GM18517 (cell line): ENCODE results near the gene IFRD2.

Experiments
- ATAC-seq: cut with Tn5 transposase; IDR thresholded peaks from one replicate; pipeline ENCODE4 v1.9.1; 2021; ENCODE audit warnings: mild to moderate bottlenecking, moderate library complexity; ENCODE audit not compliant: unreplicated experiment

IFRD2 gene

DNA sequence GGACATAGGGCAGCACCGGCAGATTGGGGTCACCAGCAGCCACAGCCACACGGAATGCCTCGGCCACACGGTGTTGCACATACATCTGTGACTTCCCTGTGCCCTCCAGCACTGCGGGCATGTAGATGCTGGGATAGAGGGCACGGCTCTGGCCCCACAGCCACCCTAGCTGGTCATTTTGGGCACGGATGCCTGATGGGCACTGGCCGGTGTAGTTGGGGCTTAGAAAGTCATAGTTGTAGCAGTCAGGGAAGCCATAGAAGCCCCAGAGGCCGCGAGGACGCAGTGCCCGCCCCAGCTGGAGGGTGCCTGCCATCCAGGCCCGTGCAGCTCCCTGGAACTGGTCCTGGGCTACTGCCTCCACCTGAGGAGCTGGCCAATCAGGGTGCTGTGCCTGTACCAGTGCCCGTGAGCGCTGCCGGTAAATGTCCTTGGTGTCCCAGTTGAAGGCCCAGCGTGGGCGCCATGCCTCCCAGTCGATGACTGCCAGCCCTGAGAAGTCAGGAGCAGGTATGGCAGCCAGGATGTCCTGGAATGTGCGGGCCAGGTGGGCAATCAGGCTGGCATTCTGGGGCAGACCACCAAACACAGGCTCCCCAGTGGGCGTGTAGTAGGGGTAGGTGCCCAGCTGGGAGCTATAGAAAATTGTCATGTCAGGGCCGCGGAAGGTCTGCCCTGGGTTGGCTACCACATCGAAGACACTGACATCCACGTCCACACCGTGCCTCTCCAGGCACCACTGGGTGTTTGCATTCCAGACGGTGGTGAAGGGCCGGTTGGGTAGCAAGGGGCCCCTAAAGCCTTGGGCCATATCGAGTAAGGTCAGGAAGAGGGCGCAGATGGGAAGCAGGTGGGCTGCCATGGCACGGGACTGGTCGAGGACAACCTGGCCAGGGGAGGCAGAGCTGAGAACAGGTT, 10.1 kb upstream of the IFRD2 start:
- no peak for ATAC-seq

DNA sequence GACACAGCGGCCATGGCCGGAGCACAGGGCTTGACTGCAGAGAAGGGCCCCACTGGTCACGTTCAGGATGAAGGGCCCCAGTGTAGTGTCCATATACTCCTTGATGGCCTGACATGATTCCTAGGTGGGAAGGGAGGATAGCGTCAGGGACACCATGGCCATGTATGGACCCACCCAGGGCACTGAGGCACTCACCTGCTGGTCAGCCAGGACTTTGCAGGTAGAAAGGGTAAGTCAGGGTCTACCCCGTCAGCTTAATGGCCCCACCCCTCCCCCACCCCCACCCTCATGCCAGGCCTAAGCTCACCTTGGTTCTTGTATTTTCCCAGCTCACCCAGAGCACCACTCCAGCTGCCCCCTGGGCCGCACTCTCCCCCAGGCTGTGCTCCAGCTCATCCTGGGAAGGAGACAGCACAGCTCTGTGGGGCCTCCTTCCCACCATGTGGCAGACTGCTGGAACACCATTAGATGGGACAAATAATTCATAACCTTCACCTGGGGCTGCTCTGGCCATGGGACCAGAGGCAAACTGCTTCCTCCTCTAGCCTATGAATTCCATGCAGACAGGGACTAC, 8.5 kb upstream of the IFRD2 start:
- no peak for ATAC-seq

DNA sequence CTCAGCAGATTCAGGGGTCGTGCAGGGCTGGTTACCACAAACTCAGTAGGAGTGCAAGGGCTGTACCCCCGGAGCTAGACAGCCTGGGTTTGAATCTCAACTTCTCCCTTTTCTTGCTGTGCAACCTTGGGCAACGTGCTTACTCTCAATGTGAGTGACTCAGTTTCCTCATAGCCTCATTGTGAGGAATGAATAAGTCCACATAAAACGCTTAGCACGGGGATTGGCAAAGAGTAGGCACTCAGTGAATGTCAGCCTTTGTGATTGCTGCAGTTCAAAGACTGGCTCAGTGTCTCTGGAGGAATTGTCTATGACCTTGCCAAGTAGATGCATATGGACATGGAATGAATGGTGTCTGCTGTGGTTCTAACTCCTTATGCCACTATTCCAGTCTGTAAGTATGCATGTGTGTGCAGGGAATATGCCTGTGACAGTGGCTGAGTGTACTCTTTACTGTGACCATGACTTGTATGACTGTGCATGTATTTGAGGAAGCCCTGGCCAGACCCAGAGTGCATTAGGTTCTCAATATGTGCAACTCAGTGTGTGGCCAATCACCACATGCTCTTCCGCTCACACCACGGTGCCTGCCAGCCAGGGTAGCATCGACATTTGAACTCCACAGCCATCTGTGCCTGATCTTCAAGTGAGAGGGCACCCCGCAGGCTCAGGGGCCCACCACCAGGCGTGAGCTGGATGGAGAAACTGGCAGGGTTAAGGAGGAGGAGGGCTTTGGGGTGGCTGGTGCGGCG, 7.9 kb upstream of the IFRD2 start:
- no peak for ATAC-seq

DNA sequence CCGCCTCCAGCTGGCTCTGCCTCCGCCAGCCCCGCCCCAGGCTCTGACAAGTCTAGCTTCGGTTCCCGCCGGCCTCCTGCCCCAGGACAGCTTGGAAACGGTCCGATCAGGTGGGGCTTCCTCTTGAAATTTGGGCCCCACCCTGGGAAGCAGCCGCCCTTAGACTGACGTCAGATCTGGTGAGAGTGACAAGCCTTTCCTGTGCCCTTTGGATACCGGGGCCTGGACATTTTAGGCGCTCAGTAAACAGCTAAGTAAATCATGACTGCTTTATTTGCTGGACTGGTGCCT, 7.4 kb upstream of the IFRD2 start:
- no peak for ATAC-seq

DNA sequence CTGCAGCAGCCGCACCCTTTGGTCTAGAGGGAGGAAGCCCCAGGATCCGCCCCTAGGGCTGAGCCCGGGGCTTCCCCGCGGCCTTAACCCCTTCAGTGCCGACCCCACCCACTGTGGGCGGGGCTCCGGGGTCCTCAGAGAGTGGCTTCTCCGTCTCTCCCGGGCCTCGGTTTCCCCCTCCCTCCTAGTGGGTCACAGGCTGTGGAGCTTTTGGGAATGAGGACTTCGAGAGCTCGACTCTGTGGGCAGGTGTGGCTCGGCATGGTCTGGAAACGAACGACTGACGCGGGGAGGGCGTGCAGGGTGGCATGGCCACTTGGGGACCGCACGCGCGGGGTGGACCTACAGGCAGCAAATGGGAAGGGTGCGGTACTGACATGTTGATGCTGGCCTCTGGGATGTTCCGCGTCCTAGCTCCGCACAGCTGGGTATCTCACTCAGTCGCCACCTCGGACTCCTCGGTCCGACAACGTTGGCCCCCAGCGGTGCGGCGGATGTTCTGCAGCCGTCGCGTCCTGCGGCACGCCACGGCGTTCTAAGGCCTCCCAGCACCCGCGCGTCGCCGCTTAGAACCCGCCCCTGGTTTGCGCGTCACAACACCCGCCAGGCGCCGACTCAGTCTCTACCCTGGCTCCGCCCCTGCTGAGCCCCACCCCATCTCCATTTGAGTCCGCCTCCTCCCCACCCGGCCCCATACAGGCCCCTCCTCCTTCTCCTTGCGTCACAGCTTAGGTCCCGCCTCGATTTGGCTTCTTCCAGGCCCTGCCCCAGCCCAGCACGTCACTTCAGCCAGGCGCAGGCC, 6.8 kb upstream of the IFRD2 start, which contains the start of the genes HYAL3 and NAA80:
HYAL3 (minus strand) TSS at position 570 of the 802 bp plus-strand sequence. CDS start 3,803 bp downstream, outside the sequence.
NAA80 (minus strand) TSS at position 570 of the 802 bp plus-strand sequence. CDS start 1,942 bp downstream, outside the sequence.
- ATAC-seq: peak; percentile 79

DNA sequence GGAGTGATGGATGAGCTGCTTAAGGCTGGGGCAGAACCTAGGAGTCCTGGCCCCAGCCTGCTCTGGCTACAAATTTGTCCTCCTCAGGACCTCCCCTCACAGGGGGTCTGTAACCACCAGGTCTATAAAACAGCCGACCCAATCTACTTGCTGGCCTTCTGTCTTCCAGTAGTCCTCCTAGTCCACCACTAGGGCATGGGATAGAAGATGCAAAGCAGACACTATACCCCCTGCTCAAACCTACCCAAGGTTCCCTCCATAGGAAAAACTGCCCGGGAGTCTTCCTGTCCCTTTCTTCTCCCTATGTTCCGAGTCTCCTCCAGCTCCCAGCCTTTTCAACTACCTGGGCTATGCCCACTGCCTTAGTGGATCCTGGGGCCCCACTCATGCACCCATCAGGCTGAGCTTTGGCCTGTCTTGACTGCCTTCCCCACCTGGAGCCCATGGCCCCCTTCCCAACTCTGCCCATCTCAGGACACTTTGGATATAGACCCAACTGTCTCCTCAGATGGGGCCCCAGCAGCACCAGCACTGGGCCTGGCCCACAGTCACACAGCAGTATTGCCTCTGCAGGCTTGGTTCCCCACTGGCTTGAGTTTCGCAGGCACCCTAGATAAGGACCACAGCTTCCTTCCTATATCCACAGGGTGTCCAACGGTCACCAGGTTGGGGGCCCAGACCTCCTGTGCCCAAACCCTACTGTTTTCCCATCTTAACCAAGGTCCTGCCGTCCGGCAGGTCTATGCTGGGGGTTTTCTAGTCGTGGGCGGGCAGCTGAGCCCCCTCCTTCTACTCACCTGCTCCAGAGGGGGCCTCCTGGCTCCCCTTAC, 5.9 kb upstream of the IFRD2 start:
- ATAC-seq: no peak

DNA sequence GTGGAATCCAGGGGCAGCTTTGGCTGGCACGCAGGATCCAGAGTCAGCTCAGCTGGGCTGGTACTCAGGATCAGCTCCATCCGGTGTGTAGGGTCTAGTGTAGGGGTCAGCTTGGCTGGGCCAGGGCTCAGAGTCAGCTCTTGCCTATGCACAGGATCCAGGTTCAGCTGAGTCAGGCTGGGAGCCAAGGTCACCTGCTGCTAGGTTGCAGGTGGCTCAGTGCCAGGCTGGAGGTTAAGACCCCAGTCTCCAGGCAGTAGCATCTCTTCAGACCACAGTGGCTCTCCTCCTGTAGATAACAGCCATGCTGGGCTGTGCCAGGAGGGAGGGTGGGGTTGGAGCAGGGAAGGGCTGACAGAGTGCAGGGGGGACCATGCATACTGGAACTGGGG, 5.2 kb upstream of the IFRD2 start:
- no peak for ATAC-seq

DNA sequence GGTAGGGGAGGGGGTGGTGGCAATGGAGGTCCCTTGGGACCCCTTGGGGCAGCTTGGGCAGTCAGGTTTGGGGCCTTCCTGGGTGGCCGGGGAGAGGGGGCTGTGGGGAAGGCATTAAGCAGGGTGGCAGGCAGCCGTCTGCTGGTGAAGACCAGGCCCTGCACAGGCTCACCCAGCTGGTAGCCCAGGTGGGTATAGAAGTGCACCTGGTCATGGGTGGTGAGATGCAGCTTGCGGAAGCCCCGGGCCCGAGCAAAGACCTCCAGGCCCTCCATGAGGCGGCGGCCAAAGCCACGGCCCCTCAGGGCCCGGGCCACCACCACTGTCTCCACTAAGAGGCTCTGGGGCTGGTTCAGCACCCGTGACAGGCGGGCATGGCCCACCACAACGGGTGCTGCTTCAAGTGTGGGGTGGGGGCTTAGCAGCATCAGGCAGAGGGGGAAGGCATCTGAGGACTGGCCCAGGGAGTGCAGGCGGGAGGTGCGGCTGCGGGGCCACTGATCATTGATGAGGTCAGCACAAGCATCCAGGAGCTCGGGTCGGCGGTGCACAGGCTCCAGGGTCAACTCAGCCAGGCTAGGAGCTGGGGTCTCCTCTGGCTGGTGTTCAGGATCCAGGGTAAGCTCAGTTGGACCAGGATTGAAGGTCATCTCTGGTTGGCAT, 4.6 kb upstream of the IFRD2 start:
- ATAC-seq: no peak

DNA sequence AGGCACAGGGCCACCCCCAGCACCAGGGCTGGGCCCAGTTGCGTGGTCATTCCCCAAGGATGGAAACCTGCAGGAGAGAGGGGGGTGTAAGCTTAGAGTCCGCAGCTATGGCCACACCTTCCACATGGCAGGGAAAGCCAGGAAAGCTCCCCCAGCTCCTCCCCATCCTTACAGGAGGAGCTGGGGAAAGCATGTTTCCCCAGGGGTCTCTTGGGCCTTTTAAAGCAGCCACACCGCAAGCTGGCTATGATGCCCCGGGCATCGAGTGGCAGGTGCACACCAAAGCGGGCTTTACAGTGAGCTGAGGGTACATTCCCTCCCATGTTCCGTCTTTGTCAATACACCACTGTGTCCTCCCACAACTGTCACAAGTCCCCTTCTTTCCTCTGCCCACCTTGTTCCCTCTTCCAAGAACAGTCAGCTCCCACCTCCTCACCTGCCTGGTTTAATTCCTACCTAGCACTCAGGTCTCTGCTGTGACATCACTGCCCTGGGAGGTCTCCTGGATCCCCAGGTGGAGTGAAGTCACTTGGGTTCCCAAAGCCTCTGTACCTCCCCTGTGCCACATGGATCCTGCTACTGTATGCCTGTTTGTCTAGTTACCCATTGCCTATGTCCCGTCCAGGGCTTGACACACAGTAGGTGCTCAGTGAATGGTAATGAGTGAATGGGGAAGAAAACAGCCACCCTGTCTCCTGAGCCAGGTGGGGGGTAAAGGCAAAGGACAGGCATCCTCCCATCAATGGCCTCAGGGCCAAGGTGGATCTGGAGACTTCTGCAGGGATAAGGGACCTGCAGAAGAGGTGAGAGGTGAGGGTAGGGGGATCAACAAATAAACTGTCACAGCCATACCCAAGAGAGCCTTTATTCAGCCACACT, 3.6 kb upstream of the IFRD2 start:
- ATAC-seq: no peak

DNA sequence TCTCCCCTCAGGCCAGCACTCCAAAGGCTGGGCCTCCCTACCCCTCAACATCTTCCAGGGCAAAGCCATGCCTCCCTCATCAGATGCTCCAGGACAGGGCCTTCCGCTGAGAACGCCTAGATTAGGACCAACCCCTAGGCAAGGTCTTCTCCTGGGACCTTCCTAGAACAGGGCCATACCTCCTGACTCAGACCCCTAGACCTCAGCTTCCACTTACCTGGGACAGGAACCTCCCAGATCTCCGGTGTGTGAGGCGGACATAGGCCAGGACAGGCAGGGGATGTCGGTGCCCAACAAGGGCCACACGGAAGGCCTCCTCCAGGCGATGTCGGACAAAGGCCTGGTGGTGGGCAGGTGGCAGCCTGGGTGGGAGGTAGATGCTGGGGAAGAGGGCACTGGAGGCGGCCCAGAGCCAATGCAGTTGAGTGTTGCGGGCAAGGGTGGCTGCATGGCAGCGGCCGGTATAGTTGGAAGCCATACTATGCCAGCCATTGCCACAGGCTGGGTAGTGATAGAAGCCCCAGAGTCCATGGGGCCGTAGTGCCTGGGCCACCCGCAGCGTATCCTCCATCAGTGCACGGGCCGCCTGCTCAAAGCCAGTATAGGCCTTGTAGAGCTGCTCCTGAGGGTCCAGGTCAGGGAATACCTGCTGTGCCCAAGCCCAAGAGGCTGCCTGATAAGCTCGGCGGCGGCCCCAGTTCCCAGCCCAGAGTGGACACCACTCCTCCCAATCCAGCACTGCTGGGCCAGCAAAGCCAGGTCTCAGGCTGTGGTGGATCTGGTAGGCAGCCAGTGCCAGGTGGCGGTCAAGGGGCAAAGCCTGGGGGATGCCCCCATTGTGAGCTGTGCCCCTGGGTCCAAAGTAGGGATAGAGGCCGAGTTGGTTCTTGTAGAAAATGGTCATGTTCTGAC, 2.5 kb upstream of the IFRD2 start:
- no peak for ATAC-seq

DNA sequence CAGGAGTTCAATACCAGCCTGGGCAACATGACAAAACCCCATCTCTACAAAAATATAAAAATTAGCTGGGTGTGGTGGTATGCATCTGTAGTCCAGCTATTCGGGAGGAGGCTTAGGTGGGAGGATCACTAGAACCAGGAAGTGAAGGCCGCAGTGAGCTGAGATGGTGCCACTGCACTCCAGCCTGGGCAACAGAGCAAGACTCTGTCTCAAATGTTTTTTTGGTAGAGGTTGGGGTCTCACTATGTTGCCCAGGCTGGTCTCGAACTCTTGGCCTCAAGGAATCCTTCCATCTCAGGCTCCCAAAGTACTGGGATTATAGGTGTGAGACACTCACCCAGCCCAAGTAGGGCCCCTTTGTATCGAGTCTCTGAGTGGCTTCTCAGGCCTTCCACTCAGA, 1.9 kb upstream of the IFRD2 start:
- no peak for ATAC-seq

DNA sequence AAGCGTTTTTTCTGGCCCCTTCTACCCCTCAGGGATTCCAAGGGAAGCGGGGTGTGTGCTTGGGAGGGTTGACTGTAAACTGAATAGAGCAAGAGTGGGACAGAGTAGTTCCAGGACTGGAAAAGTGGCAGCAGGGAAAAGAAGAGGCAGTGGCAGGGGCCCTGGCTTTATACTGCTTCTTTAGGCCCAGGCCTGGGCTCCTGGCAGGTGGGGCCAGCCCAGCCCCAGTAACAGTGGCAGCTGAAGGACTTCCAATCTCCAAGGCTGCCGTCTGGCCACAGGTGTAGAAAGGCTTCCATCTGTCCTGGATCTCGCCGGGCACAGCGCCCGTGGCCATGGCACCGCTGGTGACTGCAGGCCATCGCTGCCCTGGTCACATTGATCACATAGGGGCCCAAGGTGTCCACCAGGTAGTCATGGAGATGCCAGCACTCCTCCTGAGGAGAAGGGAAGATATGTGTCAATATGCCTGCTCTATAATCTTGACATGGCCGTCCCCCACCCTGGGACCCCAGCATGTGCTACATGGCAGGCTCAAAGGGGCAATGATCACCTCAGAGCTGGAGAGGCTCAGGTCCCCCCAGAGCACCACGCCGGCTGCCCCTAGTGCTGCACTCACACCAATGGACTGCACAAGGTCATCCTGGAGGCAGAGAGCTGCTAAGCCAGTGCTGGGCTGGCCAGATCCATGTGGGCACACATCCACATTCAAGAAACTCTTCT, 1.0 kb upstream of the IFRD2 start:
- no peak for ATAC-seq

DNA sequence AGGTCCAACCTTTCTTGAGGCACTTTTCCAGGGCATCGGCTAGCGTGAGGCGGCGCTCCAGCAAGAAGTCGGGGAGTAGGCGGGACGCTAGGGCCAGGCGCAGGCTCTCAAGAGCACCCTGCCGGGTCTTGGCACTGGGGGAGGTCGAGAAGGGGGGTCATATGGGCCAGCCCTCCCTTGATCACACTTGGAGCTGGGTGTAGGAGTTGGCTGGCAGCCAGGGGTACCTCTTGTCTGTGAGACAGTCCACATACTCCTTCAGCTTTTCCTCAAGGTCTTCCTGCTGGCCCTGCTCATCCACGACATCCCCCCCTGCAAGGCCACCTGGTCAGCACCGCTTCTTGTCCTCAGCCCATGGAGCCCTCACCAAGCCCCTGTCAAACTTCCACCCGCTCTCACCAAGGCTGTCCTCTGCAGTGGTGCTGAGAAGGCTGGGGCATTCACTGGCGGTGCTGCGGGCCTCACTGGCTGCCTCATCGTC, 2.0 kb downstream of the IFRD2 start:
- ATAC-seq: no peak

DNA sequence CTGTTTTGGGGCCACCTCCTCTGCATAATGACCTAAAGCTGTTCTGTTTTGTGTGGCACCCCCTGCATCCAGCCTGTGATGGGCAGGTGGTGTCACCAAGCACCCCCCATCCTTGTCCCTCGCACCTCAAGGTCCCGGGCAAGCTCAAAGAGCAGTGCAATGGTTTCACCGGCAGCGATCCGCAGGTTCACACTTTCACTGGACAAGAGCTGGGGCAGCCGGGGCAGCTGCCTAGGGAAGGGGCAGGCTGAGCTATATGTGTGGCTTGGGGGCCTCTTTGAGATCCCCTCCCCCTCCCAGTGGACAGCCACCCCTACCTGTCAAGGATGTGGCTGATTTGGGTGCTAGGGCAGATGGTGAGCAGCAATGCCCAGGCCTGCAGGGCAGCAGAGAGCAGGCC, 3.1 kb downstream of the IFRD2 start:
- no peak for ATAC-seq

DNA sequence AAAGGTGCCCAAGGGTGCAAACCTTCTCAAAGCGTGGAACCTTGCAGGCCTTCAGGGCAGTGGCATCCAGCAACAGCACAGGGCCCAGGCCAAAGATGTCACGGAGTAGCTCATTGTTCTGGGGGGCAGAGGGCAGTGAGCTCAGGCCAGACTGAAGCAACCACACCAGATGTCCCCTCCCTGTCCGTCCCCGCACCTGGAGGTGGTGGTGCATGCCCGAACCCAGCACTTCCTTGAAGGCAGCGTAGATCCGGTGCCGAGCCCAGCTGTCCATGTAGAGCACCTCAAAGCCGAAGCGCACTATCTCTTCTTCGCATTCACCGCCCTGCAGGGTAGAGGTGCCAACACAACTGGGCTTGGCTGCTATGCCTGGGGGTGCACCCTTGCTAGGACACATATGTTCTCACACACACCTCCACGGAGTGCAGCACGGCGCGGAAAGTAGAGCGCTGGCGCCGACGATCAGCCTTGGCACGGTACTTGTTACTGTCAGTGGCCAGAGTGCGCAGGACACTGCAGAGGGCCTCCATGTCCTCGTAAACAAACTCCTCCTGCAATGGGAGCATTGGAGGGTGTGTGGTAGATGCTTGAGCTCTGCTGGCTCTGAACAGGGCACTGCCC, 3.7 kb downstream of the IFRD2 start:
- no peak for ATAC-seq

DNA sequence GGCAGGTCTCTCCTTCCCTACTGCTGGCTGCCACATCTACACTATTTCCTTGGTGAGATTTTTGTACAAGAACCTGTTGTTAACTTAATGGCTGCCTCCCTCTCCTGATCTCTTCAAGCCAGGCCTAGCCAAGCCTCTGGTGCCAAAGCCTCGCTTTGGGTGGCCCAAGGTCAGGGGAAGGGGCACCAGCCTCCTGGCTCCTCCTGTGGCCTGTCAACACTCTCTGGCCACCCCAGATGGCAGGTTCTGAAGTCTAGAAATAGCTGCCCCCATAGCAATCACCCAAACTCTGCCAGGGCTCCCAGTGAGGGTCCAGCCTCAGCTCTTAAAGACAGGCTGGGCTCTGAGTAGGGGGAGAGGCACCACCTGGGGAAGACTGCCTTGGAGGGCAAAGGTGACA, 5.0 kb downstream of the IFRD2 start:
- no peak for ATAC-seq
